ENCODE results near the gene ERN2. TPM values are rescaled to one million over a fixed set of nuclear protein-coding genes. Genes with fewer than 3 reads are reported as not detected.

Gene ERN2
- total RNA-seq, 1 donor from 2014 or later = 0.29 TPM

DNA sequence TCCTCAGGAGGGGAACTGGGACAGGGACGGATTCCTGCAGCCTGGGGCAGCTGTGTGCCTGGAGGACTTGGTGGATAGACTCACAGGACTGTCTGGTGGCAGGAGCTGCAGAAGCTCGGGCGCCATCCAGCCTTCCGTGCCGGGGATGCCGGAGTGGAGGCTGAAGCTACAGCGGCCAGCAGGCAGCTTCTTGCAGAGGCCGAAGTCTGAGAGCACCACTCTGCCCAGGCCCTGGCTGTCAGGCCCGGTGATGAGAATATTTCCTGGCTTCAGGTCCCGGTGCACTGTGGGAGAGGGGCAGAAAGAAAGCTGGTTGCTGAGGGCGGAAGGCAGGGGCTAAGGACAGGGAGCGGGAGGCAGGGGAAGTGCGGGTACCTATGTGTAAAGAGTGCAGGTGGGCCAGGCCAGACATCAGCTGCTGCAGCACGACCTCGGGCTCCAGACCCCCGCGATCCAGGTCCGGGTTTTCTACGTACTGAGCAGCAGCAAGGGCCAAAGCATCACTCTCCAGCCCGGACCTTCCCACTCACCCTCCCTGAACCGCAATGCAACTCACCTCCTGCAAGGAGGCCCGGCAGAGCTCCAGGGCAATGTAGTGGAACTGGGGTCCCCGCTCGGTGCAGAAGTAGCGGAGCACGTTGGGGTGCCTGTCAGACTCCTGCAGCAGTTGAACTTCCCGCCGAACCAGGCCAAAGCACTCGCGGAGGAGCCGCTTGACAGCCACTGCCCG, 18.2 kb downstream of the ERN2 start:
- Histone ChIP-seq H3K27me3 (peaks cover 6% of the 10 kb centered on the region), H3K9me3 (no peaks in the 10 kb centered on the region), H3K36me3 (peaks cover 7% of the 10 kb centered on the region), H3K4me1 (no peaks in the 10 kb centered on the region), H3K4me3 (no peak overlapping the region), H3K27ac (no peak overlapping the region)
- intact Hi-C loops (cut with DNase I) = no loop called here
- TF ChIP-seq, protein P1, sequence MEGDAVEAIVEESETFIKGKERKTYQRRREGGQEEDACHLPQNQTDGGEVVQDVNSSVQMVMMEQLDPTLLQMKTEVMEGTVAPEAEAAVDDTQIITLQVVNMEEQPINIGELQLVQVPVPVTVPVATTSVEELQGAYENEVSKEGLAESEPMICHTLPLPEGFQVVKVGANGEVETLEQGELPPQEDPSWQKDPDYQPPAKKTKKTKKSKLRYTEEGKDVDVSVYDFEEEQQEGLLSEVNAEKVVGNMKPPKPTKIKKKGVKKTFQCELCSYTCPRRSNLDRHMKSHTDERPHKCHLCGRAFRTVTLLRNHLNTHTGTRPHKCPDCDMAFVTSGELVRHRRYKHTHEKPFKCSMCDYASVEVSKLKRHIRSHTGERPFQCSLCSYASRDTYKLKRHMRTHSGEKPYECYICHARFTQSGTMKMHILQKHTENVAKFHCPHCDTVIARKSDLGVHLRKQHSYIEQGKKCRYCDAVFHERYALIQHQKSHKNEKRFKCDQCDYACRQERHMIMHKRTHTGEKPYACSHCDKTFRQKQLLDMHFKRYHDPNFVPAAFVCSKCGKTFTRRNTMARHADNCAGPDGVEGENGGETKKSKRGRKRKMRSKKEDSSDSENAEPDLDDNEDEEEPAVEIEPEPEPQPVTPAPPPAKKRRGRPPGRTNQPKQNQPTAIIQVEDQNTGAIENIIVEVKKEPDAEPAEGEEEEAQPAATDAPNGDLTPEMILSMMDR (IDR thresholded peaks at IDR 0.05) = no peak
- ATAC-seq (peak; percentile 14), DNase-seq (no peak)

DNA sequence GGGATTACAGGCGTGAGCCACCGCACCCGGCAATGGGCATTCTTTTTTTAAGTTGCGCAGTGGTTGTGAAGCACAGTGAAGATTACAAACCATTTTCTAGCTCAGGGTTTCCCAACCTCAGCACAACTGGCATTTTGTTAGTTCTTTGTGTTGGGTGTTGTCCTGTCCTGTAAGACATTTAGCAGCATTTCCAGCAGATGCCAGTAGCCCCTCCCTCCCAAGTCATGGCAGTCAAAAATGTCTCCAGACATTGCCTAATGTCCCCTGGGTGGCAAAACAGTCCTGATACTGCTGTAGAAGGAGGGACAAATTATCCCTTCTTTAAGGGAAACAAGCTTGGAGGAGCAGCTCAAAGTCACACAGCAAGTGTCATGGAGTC, 18.8 kb downstream of the ERN2 start:
- Histone ChIP-seq H3K4me3 (no peak overlapping the region), H3K4me1 (no peaks in the 10 kb centered on the region), H3K27me3 (peaks cover 6% of the 10 kb centered on the region), H3K36me3 (peaks cover 13% of the 10 kb centered on the region), H3K27ac (no peak overlapping the region), H3K9me3 (no peaks in the 10 kb centered on the region)
- intact Hi-C loops (cut with DNase I) = no loop called here
- TF ChIP-seq, protein P1 (IDR thresholded peaks at IDR 0.05) = no peak
- ATAC-seq = no peak
- DNase-seq = no peak

- Histone ChIP-seq H3K36me3 (peaks cover 31% of the 10 kb centered on the region), H3K9me3 (no peaks in the 10 kb centered on the region), H3K27ac (no peak overlapping the region), H3K4me3 (no peak overlapping the region), H3K27me3 (peaks cover 6% of the 10 kb centered on the region), H3K4me1 (no peaks in the 10 kb centered on the region)
- ATAC-seq (no peak), DNase-seq (no peak)
- TF ChIP-seq, protein P1 (IDR thresholded peaks at IDR 0.05) = no peak
- intact Hi-C loops (cut with DNase I) = no loop called here
Measured at GRCh38 chr16:23692190-23692837, 20.7 kb downstream of the ERN2 start.

- ATAC-seq = no peak
- TF ChIP-seq, protein P1 (IDR thresholded peaks at IDR 0.05) = no peak
- intact Hi-C loops (cut with DNase I) = no loop called here
- peaks cover 38% of the 10 kb centered on the region for H3K36me3 ChIP-seq
- H3K9me3 ChIP-seq = no peaks in the 10 kb centered on the region
- H3K27ac ChIP-seq = no peak overlapping the region
- no peak for DNase-seq
- no peak overlapping the region for H3K4me3 ChIP-seq
- H3K27me3 ChIP-seq = peaks cover 6% of the 10 kb centered on the region
- no peaks in the 10 kb centered on the region for H3K4me1 ChIP-seq
Measured at GRCh38 chr16:23691483-23692189, 21.4 kb downstream of the ERN2 start.

- no peak for DNase-seq
- Histone ChIP-seq H3K27me3 (peaks cover 4% of the 10 kb centered on the region), H3K4me1 (no peaks in the 10 kb centered on the region), H3K36me3 (peaks cover 45% of the 10 kb centered on the region), H3K9me3 (no peaks in the 10 kb centered on the region), H3K4me3 (no peak overlapping the region), H3K27ac (no peak overlapping the region)
- intact Hi-C loops (cut with DNase I) = no loop called here
- TF ChIP-seq, protein P1 (IDR thresholded peaks at IDR 0.05) = no peak
- no peak for ATAC-seq
Measured at GRCh38 chr16:23690771-23691482, 22.1 kb downstream of the ERN2 start.
